ENCODE results near the gene H19. TPM values are rescaled to one million over a fixed set of nuclear protein-coding genes. Genes with fewer than 3 reads are reported as not detected.

Gene H19
- total and polyA plus RNA-seq, 2 of the 8 experiments (the other 6 are each of a cell fraction or from before 2014, with no cell fraction given), result 5.2 to 10.0 TPM

GRCh38 chr11:1988667-1989317, 8.8 kb downstream of the H19 start (continued):
- TF ChIP-seq TBP (IDR thresholded peaks at IDR 0.05; ENCODE audit: low read depth, low read length), result no peak
- TF ChIP-seq CEBPB (IDR thresholded peaks at IDR 0.05; ENCODE audit: low read depth, low read length), result no peak
- no peak for TF ChIP-seq CTBP2 (IDR thresholded peaks at IDR 0.05; ENCODE audit: borderline replicate concordance, insufficient read depth, insufficient read length, low read length)
- TF ChIP-seq CBX8 (IDR thresholded peaks at IDR 0.05; ENCODE audit: borderline replicate concordance, low read depth, low read length), result no peak
- no peak for TF ChIP-seq HDAC6 (IDR thresholded peaks at IDR 0.05; ENCODE audit: low read depth, low read length)
- no peak for TF ChIP-seq EZH2 (IDR thresholded peaks at IDR 0.05; ENCODE audit: low read depth, low read length, severe bottlenecking)
- TF ChIP-seq NANOG (IDR thresholded peaks at IDR 0.05; ENCODE audit: insufficient read depth, low read depth, low read length, poor library complexity, severe bottlenecking), result no peak
- no peak for TF ChIP-seq FOSL1 (IDR thresholded peaks at IDR 0.05; ENCODE audit: insufficient read depth, low read depth, low read length)
- TF ChIP-seq HDAC2 (IDR thresholded peaks at IDR 0.05; ENCODE audit: borderline replicate concordance in 1 of 2, low read depth in 2 of 2, low read length in 2 of 2), result no peak
- no peak for TF ChIP-seq SRF (IDR thresholded peaks at IDR 0.05; ENCODE audit: low read depth, low read length)
- TF ChIP-seq MAFK (IDR thresholded peaks at IDR 0.05; ENCODE audit: low read depth, low read length), result no peak
- TF ChIP-seq ASH2L (IDR thresholded peaks at IDR 0.05; ENCODE audit: low read length), result no peak
